SK-N-MC (cell line): ENCODE data around the gene NAV3.

ENCODE experiments used
- EZH2 ChIP-seq: fragments of 200-600 bp; sonication (generic); IDR thresholded peaks from one replicate; pipeline ENCODE4 v1.6.1; 2017; ENCODE audit warnings: antibody characterized with exemption
- FOXP2 ChIP-seq: optimal IDR thresholded peaks from 2 replicates; pipeline ENCODE3; 2011; ENCODE audit warnings: mild to moderate bottlenecking, moderate library complexity; ENCODE audit not compliant: insufficient read depth; ENCODE audit errors: extremely low read length, control extremely low read depth
- POLR2AphosphoS5 ChIP-seq: IDR thresholded peaks from 2 replicates; pipeline ENCODE4 v1.6.1; 2012; ENCODE audit warnings: mild to moderate bottlenecking, low read depth, low read length, borderline replicate concordance

GRCh38 chr12:77915071-77915600, 84.4 kb downstream of the NAV3 start:
- TF ChIP-seq POLR2AphosphoS5 = no peak
- TF ChIP-seq EZH2 = no peak
- no peak for TF ChIP-seq FOXP2
